ENCODE measurements around the gene NECAB2.

Gene NECAB2

GRCh38 chr16:84052071-84052622 lies 84.1 kb downstream of the NECAB2 start:
- no peak for TF ChIP-seq CREB5 (CRISPR knock-in tag; IDR thresholded peaks at IDR 0.05; ENCODE audit: low read depth)
- TF ChIP-seq ZFP30 (CRISPR knock-in tag; IDR thresholded peaks at IDR 0.05): no peak
- no peak for TF ChIP-seq PPARA (CRISPR knock-in tag; IDR thresholded peaks at IDR 0.05; ENCODE audit: borderline replicate concordance)
- no peak for TF ChIP-seq SNAI2 (CRISPR knock-in tag; IDR thresholded peaks at IDR 0.05)
- TF ChIP-seq OSR1 (CRISPR knock-in tag; IDR thresholded peaks at IDR 0.05): no peak
- no peak for TF ChIP-seq TCF4 (CRISPR knock-in tag; IDR thresholded peaks at IDR 0.05; ENCODE audit: borderline replicate concordance)
- TF ChIP-seq, protein P1, sequence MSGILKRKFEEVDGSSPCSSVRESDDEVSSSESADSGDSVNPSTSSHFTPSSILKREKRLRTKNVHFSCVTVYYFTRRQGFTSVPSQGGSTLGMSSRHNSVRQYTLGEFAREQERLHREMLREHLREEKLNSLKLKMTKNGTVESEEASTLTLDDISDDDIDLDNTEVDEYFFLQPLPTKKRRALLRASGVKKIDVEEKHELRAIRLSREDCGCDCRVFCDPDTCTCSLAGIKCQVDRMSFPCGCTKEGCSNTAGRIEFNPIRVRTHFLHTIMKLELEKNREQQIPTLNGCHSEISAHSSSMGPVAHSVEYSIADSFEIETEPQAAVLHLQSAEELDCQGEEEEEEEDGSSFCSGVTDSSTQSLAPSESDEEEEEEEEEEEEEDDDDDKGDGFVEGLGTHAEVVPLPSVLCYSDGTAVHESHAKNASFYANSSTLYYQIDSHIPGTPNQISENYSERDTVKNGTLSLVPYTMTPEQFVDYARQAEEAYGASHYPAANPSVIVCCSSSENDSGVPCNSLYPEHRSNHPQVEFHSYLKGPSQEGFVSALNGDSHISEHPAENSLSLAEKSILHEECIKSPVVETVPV (CRISPR knock-in tag; IDR thresholded peaks at IDR 0.05): no peak
- TF ChIP-seq GLIS3 (CRISPR knock-in tag; IDR thresholded peaks at IDR 0.05): no peak
- no peak for TF ChIP-seq TOX (CRISPR knock-in tag; IDR thresholded peaks at IDR 0.05; ENCODE audit: borderline replicate concordance)
- TF ChIP-seq PATZ1 (CRISPR knock-in tag; IDR thresholded peaks at IDR 0.05; ENCODE audit: borderline replicate concordance): no peak
- no peak for ATAC-seq
